ENCODE data around the gene ZNF700.
"Not testable (repeated sequence)": the region's sequence is repeated elsewhere in the genome, so short reads cannot be mapped to it uniquely, and the experiment has no call there.

Gene ZNF700

GRCh38 chr19:11882606-11883005, 42.3 kb upstream of the ZNF700 start:
- no peak for DNase-seq (ENCODE audit: low read depth in 1 of 2, low spot score in 1 of 2)
- Histone ChIP-seq H3K27me3 (ENCODE audit: insufficient read depth, poor library complexity, severe bottlenecking) (no peaks in the 10 kb centered on the region), H3K4me3 (replicated peaks; ENCODE audit: insufficient read depth, low read length) (no peak overlapping the region), H3K27ac (replicated peaks) (no peak overlapping the region)
- TF ChIP-seq SPI1 (IDR thresholded peaks at IDR 0.05; ENCODE audit: borderline replicate concordance, low read depth) (no peak), REST (IDR thresholded peaks at IDR 0.05; ENCODE audit: insufficient replicate concordance, low read depth) (no peak), GABPA (IDR thresholded peaks at IDR 0.05; ENCODE audit: low read depth) (no peak), POLR2AphosphoS5 (IDR thresholded peaks at IDR 0.05; ENCODE audit: low read depth) (no peak), CTCF (IDR thresholded peaks at IDR 0.05; ENCODE audit: insufficient read depth, low read length) (no peak)

- Histone ChIP-seq H3K27ac (replicated peaks) (no peak overlapping the region), H3K4me3 (replicated peaks; ENCODE audit: insufficient read depth, low read length) (no peak overlapping the region), H3K27me3 (ENCODE audit: insufficient read depth, poor library complexity, severe bottlenecking) (no peaks in the 10 kb centered on the region)
- no peak for DNase-seq (ENCODE audit: low read depth in 1 of 2, low spot score in 1 of 2)
- no peak for TF ChIP-seq REST (IDR thresholded peaks at IDR 0.05; ENCODE audit: insufficient replicate concordance, low read depth)
- no peak for TF ChIP-seq POLR2AphosphoS5 (IDR thresholded peaks at IDR 0.05; ENCODE audit: low read depth)
- TF ChIP-seq SPI1 (IDR thresholded peaks at IDR 0.05; ENCODE audit: borderline replicate concordance, low read depth): no peak
- no peak for TF ChIP-seq GABPA (IDR thresholded peaks at IDR 0.05; ENCODE audit: low read depth)
- TF ChIP-seq CTCF (IDR thresholded peaks at IDR 0.05; ENCODE audit: insufficient read depth, low read length): no peak
These were observed 37.7 kb upstream of the ZNF700 start for GRCh38 chr19:11887234-11887610.

- no peak within 1 kb of the TSS for H3K27ac ChIP-seq (replicated peaks)
- no peaks in the 10 kb centered on the region for H3K27me3 ChIP-seq (ENCODE audit: insufficient read depth, poor library complexity, severe bottlenecking)
- H3K4me3 ChIP-seq (replicated peaks; ENCODE audit: insufficient read depth, low read length): no peak within 1 kb of the TSS
- no peak for TF ChIP-seq SPI1 (IDR thresholded peaks at IDR 0.05; ENCODE audit: borderline replicate concordance, low read depth)
- no peak for TF ChIP-seq GABPA (IDR thresholded peaks at IDR 0.05; ENCODE audit: low read depth)
- TF ChIP-seq POLR2AphosphoS5 (IDR thresholded peaks at IDR 0.05; ENCODE audit: low read depth): no peak
- no peak for TF ChIP-seq CTCF (IDR thresholded peaks at IDR 0.05; ENCODE audit: insufficient read depth, low read length)
- TF ChIP-seq REST (IDR thresholded peaks at IDR 0.05; ENCODE audit: insufficient replicate concordance, low read depth): no peak
- no peak for DNase-seq (ENCODE audit: low read depth in 1 of 2, low spot score in 1 of 2)
These were observed 37.0 kb upstream of the ZNF700 start, which contains the start of gene ZNF69 for GRCh38 chr19:11887611-11888531. Gene ZNF69, plus strand, starts transcription at chr19:11887782. Its CDS starts 142 bp downstream, at chr19:11887924.

- H3K4me3 ChIP-seq (replicated peaks; ENCODE audit: insufficient read depth, low read length); H3K27me3 ChIP-seq (ENCODE audit: insufficient read depth, poor library complexity, severe bottlenecking); DNase-seq (ENCODE audit: low read depth in 1 of 2, low spot score in 1 of 2); H3K27ac ChIP-seq (replicated peaks): not testable (repeated sequence)
These were observed 35.0 kb upstream of the ZNF700 start for GRCh38 chr19:11889901-11890300.
